Prostate gland (tissue), 2 donors: ENCODE data around the gene SLC44A5.

ENCODE experiments used
- POLR2A ChIP-seq: fragments of 450-650 bp; IDR thresholded peaks from one replicate; pipeline ENCODE4 v1.6.1; 2016; ENCODE audit warnings: antibody characterized with exemption, mild to moderate bottlenecking
- POLR2AphosphoS5 ChIP-seq: sonication (generic); formaldehyde crosslinking; IDR thresholded peaks from one replicate; pipeline ENCODE4 v1.6.1; 2017; ENCODE audit warnings: antibody characterized with exemption
- TF ChIP-seq, protein P1 (sequence below), 4 experiments: fragments of 200-600 bp in 2 of 4; fragments of 450-650 bp in 2 of 4; sonication (generic) in 2 of 4; IDR thresholded peaks; 1 replicate in 3 of 4; 2 replicates in 1 of 4; pipeline ENCODE4 v1.5.1; 2016 to 2019; ENCODE audit warnings: antibody characterized with exemption in 4 of 4, mild to moderate bottlenecking in 2 of 4, moderate library complexity in 2 of 4

DNA sequence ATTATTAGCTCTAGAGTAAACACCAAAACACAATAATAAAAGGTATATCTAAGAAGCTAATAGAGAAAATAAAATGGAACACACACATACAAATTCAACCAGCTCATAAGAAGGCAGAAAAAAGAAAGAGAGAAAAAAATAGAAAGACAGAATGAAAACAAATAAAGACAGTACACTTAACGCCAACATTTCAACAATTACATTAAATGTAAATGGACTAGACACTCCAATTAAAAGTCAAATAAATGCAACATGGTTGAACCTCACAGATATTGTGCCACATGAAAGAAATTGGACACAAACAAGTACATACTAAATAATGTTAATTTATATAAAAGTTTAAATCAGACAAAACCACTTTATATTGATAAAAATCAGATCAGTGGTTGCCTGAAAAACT lies 56.0 kb downstream of the SLC44A5 start:
- TF ChIP-seq, protein P1, sequence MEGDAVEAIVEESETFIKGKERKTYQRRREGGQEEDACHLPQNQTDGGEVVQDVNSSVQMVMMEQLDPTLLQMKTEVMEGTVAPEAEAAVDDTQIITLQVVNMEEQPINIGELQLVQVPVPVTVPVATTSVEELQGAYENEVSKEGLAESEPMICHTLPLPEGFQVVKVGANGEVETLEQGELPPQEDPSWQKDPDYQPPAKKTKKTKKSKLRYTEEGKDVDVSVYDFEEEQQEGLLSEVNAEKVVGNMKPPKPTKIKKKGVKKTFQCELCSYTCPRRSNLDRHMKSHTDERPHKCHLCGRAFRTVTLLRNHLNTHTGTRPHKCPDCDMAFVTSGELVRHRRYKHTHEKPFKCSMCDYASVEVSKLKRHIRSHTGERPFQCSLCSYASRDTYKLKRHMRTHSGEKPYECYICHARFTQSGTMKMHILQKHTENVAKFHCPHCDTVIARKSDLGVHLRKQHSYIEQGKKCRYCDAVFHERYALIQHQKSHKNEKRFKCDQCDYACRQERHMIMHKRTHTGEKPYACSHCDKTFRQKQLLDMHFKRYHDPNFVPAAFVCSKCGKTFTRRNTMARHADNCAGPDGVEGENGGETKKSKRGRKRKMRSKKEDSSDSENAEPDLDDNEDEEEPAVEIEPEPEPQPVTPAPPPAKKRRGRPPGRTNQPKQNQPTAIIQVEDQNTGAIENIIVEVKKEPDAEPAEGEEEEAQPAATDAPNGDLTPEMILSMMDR (IDR thresholded peaks at IDR 0.05) = no peak
- TF ChIP-seq POLR2A (no peak), POLR2AphosphoS5 (no peak)
